ENCODE results near the gene FKBP1A. TPM values are rescaled to one million over a fixed set of nuclear protein-coding genes. Genes with fewer than 3 reads are reported as not detected.

Gene FKBP1A
- total and polyA plus RNA-seq, 9 of the 15 experiments (the other 6 are each of a cell fraction or from before 2014, with no cell fraction given) = 48.8 to 502 (median 89.6) TPM

DNA sequence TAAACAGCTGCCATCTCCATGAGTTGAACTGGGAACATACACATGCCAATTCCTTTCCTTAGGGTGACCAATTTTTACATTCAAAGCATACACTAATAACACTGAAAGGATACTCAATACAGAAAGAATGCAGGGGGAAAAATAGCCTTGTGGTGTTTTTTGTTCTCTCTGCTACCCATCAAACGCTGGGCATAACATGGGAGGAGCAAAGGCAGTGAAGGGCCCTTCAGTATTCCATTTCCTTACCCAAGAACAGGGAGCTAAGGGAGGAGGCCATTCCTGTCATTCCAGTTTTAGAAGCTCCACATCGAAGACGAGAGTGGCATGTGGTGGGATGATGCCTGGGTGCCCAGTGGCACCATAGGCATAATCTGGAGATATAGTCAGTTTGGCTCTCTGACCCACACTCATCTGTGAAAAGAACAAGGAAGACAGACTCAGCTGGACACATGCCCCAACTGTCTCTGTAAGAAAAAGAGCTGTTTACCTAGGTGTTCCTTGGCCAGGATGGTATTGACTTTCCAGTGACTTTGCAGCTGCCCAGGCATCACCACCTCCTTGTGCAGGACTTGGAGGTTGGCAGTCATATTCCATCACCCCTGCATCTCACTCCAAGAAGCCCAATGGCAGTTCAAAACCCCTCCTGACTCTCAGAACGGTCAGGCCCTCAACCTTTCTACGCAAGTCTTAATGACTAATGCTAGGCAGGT is 20.9 kb downstream of the FKBP1A start:
- Histone ChIP-seq H3K9me3 (replicated peaks; ENCODE audit: control insufficient read depth, insufficient read depth, low read depth, low read length) (no peaks in the 10 kb centered on the region), H3K27ac (ENCODE audit: extremely low read depth, low read depth, low read length) (no peak overlapping the region), H3K27me3 (ENCODE audit: control insufficient read depth in 2 of 2, insufficient read depth in 2 of 2, low read length in 2 of 2) (no peaks in the 10 kb centered on the region), H3K36me3 (ENCODE audit: control insufficient read depth, insufficient read depth, low read length) (peaks cover 80% of the 10 kb centered on the region; the same call in 2 of the 3 replicates), H3K4me3 (no peak overlapping the region), H4K20me1 (replicated peaks; ENCODE audit: control insufficient read depth, insufficient read depth, low read length) (peaks cover 11% of the 10 kb centered on the region; the same call in 1 of the 2 replicates), H2AFZ (ENCODE audit: low read depth, low read length) (no peak overlapping the region), H3K9me1 (ENCODE audit: control insufficient read depth, insufficient read depth, low read length) (no peaks in the 10 kb centered on the region), H3K79me2 (ENCODE audit: control insufficient read depth, insufficient read depth, low read length) (peaks cover 35% of the 10 kb centered on the region), H3K4me1 (replicated peaks in 1 of 2; ENCODE audit: control insufficient read depth in 2 of 2, insufficient read depth in 2 of 2, low read length in 2 of 2) (peaks cover 0 to under 1% of the 10 kb centered on the region in 2 experiments; a peak in 1 of 5 replicates), H3K4me2 (ENCODE audit: insufficient read depth, low read length) (no peak overlapping the region), H3K9ac (ENCODE audit: insufficient read depth in 1 of 2, low read depth in 2 of 2, low read length in 2 of 2) (no peak overlapping the region)
- ATAC-seq (no peak), FAIRE-seq (no peak), DNase-seq (ENCODE audit: extremely low read depth in 1 of 4, low spot score in 3 of 4) (no peak)
- intact Hi-C loops (cut with micrococcal nuclease) = no loop called here
- 86% methylated on average over 3 of the region's 5 CpGs for WGBS (ENCODE audit: insufficient coverage, low coverage, missing lambda C conversion rate)
- BruUV-seq (replicated peaks) = no TSS peak
- CTCF ChIA-PET (ENCODE audit: low intra/inter-chr PET ratio) = no interaction called here
- in situ Hi-C loops (cut with MboI) = no loop called here
- POLR2A ChIA-PET = no interaction called here
- TF ChIP-seq TBL1XR1 (IDR thresholded peaks at IDR 0.05; ENCODE audit: low read length in 2 of 2) (no peak), RCOR1 (IDR thresholded peaks at IDR 0.05; ENCODE audit: borderline replicate concordance in 1 of 2, low read depth in 2 of 2, low read length in 2 of 2) (no peak), RNF2 (IDR thresholded peaks at IDR 0.05) (no peak), ZNF780A (CRISPR knock-in tag; IDR thresholded peaks at IDR 0.05) (no peak), SNRNP70 (optimal IDR thresholded peaks at IDR 0.05; ENCODE audit: low read depth, low read length) (no peak), ZNF668 (CRISPR knock-in tag; IDR thresholded peaks at IDR 0.05) (no peak), SNIP1 (IDR thresholded peaks at IDR 0.05; ENCODE audit: low read depth) (no peak)

Data from K562 (cell line).